Ishikawa (cell line): ENCODE measurements around the gene WSCD1.

Source experiments
- CEBPB ChIP-seq: IDR thresholded peaks from 2 replicates; pipeline ENCODE4 v1.6.1; 2012
- CREB1 ChIP-seq: IDR thresholded peaks from 2 replicates; pipeline ENCODE4 v1.6.1; 2012; ENCODE audit warnings: low read depth
- EGR1 ChIP-seq: IDR thresholded peaks from 2 replicates; pipeline ENCODE4 v1.6.1; 2012
- EP300 ChIP-seq: IDR thresholded peaks from 2 replicates; pipeline ENCODE4 v1.6.1; 2012; ENCODE audit warnings: borderline replicate concordance
- MAX ChIP-seq: IDR thresholded peaks from 2 replicates; pipeline ENCODE4 v1.6.1; 2012
- NFIC ChIP-seq: IDR thresholded peaks from 2 replicates; pipeline ENCODE4 v1.6.1; 2012
- REST ChIP-seq: IDR thresholded peaks from 2 replicates; pipeline ENCODE4 v1.6.1; 2012; ENCODE audit warnings: low read depth, mild to moderate bottlenecking
- TAF1 ChIP-seq: IDR thresholded peaks from 2 replicates; pipeline ENCODE4 v1.6.1; 2012; ENCODE audit warnings: low read depth, mild to moderate bottlenecking
- TEAD4 ChIP-seq: IDR thresholded peaks from 2 replicates; pipeline ENCODE4 v1.6.1; 2012

DNA sequence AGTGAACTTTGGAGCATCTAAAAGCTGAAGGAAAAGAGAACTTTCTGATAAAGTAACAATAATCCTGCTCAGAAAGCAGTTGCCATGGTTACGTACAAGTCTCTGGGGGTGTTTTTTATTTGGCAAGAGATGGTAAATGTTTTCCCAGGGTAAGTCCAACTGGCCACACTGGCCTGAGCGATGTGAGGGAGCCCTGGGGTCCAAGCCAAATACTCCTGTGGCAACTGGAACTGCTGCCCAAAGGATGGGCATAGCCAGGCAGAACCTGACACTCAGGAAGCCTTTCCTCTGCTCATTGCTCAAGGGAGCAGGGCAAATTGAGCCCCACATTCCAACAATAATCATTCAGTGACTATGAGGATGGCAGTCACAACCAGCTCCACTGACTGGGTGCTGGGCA lies 26.8 kb upstream of the WSCD1 start:
- TF ChIP-seq REST = no peak
- TF ChIP-seq EGR1 = no peak
- TF ChIP-seq EP300 = no peak
- no peak for TF ChIP-seq CREB1
- TF ChIP-seq TAF1 = no peak
- TF ChIP-seq CEBPB = no peak
- TF ChIP-seq NFIC = no peak
- TF ChIP-seq MAX = no peak
- TF ChIP-seq TEAD4 = no peak
